Measurements from ENCODE around the gene BTBD6.

Gene BTBD6

DNA sequence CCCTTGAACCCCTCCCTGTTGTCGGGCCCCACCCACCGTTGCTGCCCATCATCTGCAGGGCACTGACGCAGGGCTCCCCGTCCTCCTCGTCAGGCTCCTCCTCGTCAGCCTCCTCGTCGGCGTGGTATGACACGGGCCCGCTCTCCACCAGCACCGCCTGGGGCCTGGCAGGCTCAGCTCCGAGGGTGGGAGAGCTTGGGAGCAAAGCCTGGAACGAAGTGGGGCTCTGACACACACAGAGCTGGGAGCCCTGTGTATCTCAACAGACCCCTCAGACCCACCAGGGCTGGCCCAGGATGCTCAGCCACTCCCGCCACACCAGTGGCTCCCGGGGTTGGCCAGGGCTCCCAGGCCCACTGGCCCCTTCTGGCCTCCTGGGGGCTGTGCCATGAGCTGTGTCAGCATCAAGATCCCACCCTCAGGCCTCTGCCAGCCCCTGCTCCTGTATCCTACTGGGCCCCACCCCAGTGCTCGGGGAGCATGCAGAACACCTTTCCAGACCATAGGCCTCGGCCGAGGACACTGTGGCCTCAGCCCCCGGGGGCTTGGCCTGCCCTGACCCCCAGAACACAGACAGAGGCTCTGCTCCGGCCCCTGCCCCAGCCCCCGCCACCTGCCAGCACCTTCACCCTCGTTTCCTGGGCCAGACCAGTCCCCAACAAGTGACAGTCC is 37.1 kb upstream of the BTBD6 start:
- in situ Hi-C loops (cut with MboI; ENCODE audit: low sequenced_read_pairs) = no loop called here

DNA sequence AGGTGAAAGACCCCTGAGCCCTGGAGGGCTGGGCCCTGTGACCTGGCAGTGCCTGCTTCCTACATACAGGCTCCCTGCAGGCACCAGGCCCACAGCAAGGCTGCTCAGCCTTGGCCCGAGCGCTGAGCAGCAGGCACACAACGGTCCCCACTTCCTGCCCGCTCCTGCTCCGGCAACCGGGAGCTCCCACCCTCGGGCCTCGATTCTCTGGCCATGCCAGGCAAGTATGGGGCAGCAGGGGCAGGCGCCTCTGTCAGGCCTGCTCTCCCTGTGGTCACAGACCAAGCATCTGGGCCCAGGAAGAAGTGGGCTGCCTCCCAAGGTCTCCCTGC is 36.6 kb upstream of the BTBD6 start:
- in situ Hi-C loops (cut with MboI; ENCODE audit: low sequenced_read_pairs) = no loop called here

DNA sequence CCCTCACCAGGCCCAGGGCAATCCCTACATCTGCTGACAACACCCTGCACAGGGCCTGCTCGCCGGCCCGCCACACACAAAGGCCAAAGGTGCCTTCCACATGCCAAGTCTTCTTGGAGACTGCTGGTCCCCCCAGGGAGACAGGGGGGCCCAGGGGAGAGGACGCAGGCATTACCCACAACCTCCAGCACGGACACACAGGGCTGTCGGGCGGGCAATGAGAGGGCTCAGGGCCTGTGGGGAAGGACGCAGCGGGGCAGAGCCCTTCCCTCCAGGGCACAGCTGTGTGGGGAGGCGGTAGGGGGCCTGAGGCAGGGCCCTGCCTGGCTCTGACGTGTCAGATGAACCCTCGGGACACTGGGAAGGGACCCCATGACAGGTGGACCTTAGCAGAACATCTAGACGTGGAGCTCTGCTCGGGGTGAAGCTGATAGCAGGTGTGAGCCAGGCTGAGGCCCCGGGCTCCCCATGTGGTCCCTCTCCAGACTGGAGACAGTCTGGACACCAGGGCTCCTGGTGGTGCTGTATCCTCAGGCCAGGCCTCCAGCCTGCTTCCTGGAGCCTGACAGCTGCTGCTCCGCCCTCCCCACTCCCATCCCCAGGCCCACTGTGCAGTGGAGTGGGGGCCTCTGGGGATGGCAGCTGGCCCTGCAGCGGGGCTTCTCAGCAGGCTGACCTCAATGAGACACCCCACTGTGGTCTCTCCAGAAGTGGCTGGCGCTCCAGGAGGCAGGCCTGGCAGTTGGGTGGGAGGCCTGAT is 35.6 kb upstream of the BTBD6 start:
- in situ Hi-C loops (cut with MboI; ENCODE audit: low sequenced_read_pairs) = no loop called here

DNA sequence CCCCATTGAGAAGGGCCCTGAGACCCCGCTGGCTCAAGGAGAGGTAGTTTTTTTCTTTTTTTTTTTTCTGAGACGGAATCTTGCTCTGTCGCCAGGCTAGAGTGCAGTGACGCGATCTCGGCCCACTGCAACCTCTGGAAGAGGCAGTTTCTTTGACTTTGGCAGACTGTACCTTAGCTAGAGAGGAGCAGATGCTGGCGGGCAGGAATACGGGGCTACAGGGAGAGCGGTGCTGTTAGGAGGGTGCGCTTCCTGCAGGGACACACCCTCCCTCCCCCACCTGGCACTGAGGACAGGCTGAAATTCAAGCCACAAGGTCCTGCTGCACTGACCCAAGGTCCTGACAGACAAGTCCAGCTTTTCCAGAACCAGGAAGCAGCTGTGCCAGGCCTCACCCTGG is 35.0 kb upstream of the BTBD6 start:
- in situ Hi-C loops (cut with MboI; ENCODE audit: low sequenced_read_pairs) = no loop called here

DNA sequence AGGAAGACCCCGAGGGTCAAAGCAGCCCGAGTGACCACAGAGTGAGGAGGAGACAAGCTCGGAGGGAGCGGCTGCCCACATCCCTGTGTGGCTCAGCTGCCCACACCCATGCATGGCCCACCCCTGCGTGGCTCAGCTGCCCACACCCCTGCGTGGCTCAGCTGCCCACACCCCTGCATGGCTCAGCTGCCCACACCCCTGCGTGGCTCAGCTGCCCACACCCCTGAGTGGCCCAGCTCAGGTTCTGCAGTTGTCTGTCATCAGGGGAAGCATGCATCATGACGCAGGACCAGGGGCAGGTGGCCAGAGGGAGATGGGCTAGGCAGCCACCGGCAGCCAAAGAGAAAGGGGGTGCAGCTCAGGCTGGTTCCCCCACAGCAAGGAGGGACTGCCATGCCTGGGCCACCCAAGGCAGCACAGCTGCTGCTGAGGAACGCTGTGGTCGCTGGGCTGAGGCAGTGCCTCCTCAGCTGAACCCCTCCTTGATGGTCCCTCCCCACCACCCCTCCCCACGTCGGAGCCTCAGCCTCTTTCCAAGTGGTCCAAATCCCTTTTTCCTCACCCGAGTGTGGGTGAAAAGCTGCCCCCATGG is 33.9 kb upstream of the BTBD6 start:
- in situ Hi-C loops (cut with MboI; ENCODE audit: low sequenced_read_pairs) = no loop called here

DNA sequence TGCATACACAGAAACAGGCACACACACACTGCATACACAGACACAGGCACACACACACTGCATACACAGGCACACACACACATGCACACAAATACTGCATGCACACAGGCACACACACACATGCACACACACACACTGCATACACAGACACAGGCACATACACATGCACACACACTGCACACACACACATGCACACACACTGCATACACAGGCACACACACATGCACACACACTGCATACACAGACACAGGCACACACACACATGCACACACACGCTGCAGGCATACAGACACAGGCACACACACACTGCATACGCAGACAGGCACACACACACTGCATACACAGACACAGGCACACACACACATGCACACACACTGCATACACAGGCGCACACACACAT is 32.7 kb upstream of the BTBD6 start:
- in situ Hi-C loops (cut with MboI; ENCODE audit: low sequenced_read_pairs) = no loop called here

DNA sequence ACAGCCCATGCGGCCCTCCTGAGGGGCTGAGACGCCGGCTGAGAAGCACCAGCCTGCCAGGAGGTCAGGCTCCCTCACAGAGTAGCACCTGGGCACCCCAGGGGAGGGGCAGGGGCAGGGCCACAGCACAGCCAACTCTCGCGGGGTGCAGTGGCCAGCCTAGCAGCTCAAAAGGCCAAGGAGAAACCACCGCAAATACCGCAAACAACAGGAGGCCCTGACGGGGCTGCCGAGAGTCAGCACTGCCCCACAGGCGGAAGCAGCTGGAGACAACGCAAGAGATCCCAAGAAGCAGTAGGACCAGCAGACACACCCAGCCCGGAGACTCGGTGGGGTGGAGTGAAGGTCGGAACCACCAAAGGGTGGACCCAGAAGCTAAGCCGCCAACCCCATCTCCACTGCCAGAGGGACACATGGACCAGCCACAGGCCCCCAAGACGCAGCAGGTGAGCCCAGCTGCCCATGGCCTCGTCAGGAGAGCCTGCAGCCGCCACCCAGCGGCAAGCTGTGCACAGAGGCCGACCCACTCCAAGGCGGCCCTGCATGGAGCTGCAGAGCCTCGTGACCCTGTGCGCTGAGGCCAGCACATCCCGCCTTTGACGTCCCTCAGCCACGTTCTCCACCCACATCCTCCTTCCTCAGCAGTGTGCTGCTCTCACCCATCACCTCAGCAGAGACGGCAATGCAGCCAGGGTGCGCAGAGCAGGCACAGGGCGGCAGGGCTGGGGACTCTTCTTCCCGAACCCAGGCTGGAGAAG is 31.7 kb upstream of the BTBD6 start:
- in situ Hi-C loops (cut with MboI; ENCODE audit: low sequenced_read_pairs) = no loop called here

DNA sequence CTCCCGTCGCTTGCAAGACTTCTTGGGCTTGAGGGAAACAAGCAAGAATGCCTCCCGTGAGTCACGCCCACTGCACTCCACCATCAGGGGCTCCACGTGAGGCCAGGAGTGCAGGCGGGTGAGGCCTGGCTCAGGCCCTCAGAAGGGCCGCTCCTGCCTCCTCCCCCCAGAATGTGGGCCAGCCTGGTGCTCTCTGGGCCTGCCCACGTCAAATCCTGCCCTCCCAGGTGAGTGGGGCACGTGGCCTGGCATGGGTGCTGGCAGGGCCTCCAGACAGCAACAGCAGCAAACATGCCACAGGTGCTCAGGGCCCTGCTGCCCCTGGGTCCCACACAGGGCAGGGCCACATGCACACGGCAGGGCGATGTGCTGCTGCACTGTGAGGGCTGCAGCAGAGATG is 30.6 kb upstream of the BTBD6 start:
- in situ Hi-C loops (cut with MboI; ENCODE audit: low sequenced_read_pairs) = no loop called here

DNA sequence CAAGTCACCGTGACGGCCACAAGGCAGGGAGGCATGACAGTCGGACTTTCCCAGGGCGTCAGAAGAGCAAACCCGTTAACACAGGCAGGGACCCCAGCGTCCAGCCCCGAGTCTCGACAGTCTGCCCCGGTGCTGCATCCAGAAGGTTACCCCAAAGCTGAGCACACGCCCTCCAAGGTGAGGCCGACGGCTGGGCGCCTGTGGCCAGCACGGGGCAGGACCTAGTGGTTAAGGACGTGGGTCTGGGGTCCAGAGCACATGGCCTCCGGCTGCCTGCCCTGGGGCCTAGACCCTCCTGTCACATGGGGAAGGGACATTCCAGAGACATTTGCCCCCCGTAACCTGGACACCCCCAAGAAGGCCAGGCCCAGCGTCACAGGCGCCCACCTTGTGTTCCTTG is 29.7 kb upstream of the BTBD6 start:
- in situ Hi-C loops (cut with MboI; ENCODE audit: low sequenced_read_pairs) = no loop called here

DNA sequence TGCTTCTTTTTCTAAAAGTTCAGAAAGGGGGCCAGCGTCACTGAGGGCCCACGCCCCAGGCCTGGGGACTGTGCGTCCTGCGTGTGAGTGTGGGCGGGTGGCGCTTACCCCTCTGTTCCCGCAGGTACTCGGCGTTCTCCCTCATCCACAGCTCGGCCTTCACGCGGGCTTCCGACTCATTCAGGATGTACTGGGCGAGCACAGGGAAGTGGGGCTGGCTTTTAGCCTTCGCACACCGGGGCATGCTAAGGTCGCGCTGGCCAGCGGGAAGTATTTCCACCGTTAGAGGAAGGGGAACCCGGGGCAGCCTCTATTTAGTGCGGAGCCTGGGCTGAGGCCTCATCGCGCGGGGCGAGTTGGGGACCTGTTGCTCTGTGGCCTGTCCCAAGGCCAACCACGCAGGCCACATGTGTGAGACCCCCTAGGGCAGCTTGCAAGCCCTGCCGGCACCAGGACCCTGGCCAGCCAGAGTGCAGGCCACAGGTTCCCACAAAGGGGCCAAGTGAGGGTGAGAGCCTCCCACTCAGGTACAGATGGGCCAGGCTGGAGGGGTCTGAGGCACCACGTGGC is 29.2 kb upstream of the BTBD6 start:
- in situ Hi-C loops (cut with MboI; ENCODE audit: low sequenced_read_pairs) = no loop called here

DNA sequence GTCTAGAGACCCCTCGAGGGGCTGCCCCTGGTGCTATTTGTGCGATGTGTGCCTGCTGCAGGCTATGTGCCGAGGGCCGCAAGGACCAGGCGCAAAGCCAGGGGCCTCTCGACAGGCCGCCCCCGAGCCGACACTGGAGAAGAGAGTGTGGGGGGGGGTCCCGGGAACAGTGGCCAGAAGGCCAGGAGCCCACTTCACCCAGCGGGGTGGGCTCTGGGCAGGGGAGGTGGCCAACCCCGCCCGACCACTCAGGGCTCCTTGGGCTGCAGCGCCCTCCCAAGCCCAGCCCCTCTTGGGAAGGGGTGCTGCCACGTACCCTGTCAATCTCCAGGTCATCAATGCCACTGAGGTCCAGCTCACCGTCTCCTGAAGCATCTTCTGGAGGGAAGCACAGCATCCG is 28.6 kb upstream of the BTBD6 start:
- in situ Hi-C loops (cut with MboI; ENCODE audit: low sequenced_read_pairs) = no loop called here

DNA sequence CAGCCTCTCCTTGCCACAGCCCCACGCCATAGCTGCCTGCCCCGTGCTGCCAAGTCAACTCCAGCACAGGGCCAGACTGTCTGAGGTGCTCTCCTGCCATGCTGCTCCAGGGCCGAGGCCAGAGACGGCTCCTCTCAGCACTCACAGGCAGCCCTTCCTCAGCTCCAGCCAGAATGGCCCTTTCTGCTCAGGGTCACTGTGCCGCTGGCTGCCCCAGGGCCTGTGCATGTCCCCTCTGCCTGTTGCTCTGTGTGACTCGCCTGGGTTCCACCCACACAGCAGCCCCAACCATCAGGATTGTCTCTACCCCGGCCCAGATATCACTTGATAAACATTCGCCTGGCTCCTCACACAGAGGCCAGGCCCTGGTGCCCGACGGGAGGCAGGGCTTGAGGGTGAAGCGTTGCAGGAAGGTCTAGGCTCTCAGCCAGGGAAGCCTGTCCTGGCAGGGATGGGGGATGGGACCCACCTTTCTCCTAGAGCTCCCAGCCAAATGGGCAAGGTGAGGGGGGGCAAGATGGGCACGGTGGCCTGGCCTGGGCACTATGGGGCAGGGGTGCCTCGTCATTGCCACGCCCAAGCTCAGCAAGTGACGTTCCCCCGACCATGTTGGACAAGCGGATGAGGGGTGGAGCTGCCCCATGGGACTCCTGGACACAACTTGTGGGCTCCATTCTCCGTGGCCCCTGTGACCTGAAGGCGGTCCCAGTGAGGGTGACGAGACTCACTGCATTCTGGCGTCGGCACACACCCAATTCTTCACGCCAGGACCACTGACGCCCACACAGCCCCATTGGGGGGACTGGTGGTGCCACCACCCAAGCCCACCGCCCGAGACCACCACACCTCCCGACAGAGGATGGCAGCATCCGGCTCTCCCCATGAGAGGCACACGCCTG is 27.4 kb upstream of the BTBD6 start:
- in situ Hi-C loops (cut with MboI; ENCODE audit: low sequenced_read_pairs) = no loop called here

DNA sequence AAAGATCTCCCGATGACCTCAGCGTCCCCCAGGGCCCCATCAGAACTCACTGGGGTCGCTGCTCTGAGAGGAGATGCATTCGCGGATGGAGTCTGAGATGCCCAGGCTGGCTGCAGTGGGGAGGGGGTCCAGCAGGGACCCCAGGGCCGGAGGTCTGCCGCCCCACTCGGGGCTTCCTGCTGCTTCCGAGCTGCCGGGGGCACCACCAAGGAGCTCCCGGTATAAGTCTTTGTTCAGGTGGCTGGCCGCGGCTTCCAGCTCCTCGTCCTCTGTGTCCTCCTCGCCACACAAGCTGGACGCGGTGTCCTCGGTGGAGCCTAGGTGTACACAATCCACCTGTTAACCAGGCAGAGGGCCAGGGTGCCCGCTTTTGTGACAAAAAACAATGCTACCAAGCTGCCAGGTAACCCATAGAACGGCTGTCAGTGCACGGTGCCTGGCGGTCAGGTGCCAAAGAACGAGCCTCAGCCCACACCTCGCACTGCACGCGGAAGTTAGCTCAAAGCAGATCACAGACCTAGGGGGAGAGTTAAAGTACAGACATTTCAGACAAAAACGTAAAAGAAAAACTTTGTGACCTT is 26.6 kb upstream of the BTBD6 start:
- in situ Hi-C loops (cut with MboI; ENCODE audit: low sequenced_read_pairs) = no loop called here

DNA sequence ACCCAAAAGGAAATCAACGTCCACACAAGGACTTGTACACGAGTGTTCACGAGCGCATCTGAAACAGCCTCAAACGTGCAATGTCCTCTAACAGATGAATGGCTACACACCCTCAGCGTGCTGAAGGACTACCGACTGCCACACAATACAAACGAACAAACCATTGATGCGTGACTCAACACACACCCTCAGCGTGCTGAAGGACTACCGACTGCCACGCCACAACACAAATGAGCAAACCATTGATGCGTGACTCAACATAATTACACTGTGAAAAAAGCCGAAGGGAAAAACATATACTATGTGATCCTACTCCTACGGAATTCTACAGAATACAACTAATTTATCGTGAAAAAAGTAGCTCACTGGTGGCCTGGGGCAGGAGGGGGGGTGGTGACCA is 25.1 kb upstream of the BTBD6 start:
- in situ Hi-C loops (cut with MboI; ENCODE audit: low sequenced_read_pairs) = no loop called here

DNA sequence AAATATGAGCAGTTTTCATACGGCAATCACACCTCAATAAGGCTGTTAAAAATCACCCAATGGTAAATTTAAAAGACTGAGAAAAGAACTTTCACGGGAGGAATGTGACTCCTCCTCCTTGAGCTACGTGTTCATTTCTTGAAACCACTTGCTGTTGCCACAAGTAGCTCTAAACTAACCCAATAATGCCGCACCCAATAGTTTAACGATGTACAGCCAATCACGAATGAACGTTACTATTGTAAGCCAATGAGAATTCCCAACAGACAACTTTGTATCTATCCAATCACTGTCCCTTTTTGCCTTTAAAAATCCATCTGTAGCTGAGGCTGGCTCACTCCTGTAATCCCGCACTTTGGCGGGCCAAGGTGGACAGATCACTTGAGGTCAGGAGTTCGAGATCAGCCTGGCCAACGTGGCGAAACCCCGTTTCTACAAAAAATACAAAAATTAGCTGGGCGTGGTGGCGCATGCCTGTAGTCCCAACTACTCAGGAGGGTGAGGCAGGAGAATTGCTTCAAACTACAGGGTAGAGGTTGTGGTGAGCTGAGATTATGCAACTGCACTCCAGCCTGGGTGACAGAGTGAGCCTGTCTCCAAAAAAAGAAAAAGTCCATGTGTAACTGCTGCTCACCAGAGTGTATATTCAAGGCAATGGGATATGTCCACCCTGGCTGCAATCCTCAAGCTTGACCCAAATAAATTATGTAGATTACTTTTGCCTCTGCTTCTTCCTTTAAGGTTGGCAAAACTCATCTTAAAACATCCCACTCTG is 24.4 kb upstream of the BTBD6 start:
- in situ Hi-C loops (cut with MboI; ENCODE audit: low sequenced_read_pairs) = no loop called here

DNA sequence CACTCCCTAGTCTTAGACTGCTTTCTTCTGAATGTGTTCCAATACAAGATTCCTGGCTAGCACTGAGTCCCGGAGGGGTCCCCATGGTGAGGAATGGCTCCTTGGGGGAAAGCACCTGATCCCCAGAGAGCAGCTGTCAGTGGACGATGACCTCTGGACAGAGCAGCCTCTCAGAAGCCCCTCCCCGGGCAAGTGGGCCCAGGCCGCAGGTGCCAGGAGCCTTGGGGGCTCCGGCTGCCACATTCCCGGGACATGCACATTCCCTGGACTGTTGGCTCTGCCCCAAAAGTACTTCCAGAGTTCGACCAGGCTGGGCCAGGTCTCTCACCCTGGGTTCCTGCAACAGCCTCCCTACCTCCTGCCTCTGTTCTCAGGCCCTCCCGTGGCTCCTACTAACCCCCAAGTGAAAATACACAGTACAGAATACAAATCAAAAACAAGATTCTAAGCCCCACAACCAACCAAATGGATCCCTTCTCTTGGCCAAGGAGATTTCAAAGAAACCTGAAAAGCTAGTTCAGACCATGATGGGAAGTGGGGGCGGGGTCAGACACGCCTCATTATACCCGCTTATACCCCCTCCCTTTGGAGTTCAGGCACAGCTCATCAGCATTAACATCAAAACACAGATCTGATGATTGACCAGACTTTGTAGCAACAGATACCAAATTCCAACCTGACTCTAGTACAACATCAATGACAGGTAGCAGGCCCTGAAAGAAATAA is 23.3 kb upstream of the BTBD6 start:
- in situ Hi-C loops (cut with MboI; ENCODE audit: low sequenced_read_pairs) = no loop called here

DNA sequence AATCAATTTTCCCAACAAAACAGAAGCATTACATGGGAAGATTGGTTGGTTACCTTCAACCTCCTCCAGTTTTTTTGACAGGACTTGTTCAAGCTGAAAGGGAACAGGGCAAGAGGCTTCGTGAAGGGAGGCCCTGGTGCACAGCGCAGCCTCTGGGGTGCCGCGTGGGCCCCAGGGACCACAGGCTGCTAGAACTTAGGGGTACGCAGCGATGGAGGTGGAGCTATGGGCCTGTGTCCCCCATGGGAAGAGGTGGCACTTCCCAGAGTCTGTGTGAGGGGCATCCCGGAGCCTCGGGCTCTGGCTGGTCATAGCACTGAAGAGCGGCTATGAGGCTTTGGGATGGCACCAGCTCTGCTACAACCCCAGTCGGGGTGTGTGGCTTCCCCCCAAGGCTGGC is 22.1 kb upstream of the BTBD6 start:
- in situ Hi-C loops (cut with MboI; ENCODE audit: low sequenced_read_pairs) = no loop called here

DNA sequence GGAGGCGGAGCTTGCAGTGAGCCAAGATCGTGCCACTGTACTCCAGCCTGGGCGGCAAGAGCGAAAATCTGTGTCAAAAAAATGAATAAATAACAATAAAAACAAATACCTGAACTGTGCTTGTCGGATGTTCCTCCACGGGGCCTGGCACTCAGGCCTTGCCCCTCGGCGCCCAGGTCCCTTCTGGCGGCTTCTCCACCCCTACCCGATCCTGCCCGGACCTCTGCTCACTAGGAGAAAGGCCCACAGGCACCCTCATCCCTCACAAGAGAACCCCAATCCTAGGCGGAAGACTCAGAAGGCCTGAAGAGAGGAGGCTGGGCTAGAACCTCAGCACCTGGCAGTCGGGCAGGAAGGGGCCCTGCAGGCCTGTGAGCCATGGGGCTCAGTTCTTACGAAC is 21.0 kb upstream of the BTBD6 start:
- in situ Hi-C loops (cut with MboI; ENCODE audit: low sequenced_read_pairs) = no loop called here

DNA sequence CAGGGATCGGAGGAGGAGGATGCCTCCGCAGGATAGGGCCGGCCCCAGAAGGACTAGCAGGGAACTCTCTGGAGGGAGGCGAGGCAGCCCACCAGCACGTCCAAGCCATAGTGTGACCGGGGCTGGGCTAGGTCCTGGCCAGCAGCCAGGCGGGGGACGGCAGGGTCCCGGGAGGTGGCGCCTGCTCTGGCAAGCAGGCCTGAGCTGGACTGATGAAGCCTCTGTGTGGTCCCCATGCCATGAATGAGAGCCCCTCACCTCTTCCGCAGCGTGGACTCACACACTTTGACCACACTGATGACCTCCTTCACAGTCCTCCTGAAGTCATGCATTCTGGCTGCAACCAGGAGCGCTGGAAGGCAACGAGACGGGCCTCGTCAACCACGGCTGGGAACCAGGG is 19.8 kb upstream of the BTBD6 start:
- in situ Hi-C loops (cut with MboI; ENCODE audit: low sequenced_read_pairs) = no loop called here

All from HL-60/S4 (cell line).